Stimulated activated CD4-positive, alpha-beta T cell treated with anti-CD3 and anti-CD28 coated beads, Interleukin-12 subunit alpha, Interleukin-12 subunit beta, amount 100 ng/mL, for 24 hours (primary cell): ENCODE results near the gene RRP12.
"Not testable (repeated sequence)": the region's sequence is repeated elsewhere in the genome, so short reads cannot be mapped to it uniquely, and the experiment has no call there.

ENCODE experiments used
- DNase-seq, 2 experiments: peaks; one replicate each; pipeline ENCODE4 v3.0.0-alpha.2; 2020; ENCODE audit warnings: low read depth in 2 of 2

RRP12 gene

DNA sequence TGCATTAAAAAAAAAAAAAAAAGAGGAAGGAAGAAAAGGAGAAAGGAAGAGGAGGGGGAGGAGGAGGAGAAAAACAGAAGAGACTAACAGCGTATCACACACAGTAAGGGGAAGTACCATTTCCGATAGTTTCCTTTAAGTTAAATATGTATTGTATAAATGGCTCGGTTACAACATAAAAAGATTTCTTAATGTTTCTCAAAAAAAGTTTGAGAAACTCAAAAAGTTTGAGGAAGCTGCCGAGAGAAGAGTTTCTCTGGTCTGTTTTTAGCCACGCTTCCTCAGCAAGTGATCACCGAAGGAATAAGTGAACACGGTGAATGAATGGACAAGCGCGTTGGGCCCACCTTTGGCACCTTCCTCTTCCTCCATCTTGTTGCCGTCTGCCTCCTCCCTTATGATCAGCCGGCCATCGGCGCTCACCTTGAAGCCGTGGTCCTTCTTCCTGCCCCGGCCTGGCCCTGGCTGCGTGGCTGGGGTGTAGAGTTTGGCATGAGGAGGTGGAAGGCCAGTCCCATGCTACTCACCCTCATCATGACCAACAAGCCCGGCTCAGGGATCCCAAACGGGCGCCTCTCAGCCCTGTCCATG, 35.3 kb downstream of the RRP12 start:
- DNase-seq, result no peak

GRCh38 chr10:97363071-97363470, 38.1 kb downstream of the RRP12 start:
- DNase-seq, result no peak

- DNase-seq, result no peak
These were observed 38.7 kb downstream of the RRP12 start for GRCh38 chr10:97362310-97363033.

DNA sequence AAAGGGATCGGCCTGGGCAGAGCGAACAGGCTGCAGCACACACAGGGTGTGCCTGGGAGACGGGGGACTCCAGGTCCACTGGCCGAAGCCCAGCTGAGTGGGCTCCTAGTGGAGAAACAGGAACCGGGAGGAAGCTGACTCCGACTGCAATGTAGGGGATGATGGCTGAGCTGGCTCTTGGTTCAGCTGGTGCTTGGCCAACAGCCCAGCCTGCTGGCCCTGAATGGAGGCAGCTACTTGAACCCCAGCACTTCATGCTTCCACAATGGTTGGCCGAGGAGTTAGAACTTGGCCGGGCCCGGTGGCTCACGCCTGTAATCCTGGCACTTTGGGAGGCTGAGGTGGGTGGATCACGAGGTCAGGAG, 39.6 kb downstream of the RRP12 start:
- DNase-seq, result no peak

- no peak for DNase-seq
These were observed 40.2 kb downstream of the RRP12 start for GRCh38 chr10:97360705-97361536.

DNA sequence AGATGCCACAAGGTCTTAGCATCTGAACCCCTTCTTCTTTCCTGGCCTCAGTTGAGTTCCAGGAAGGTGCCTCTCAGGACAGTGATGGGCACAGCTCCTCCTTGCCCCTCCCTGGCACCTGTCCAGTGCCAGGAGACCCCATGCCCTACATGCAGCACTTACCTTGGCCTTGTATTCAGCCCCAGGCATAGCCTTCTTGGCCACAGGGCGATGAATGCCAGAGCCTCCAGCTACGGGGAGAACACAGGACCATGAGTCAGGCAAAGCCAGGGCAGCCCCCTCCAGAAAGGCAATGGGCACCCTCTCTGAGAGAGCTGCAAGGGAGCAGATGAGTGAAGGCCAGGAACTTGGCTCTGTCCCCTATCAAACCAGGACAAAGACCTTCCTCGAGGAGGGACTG, 42.4 kb downstream of the RRP12 start:
- DNase-seq, result no peak

DNA sequence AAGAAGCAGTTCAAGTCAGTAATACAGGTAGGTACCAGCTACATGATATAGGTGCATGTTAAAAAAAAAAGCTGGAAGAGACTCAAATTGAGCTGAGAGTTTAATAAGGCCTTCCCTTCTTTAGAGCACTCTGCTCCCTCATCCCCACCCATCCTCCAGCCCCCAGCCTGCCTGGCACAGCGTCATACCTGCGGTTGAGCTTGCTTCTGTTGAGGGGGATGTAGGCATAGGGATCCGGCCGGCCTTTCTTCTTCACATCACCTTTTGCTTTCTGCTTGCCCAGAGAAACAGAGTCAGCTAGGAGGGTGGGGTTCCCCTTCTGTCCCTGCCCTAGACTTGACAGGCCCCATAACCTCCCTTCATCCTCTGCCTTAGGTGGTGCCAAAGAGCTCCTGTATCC, 42.8 kb downstream of the RRP12 start:
- no peak for DNase-seq

DNA sequence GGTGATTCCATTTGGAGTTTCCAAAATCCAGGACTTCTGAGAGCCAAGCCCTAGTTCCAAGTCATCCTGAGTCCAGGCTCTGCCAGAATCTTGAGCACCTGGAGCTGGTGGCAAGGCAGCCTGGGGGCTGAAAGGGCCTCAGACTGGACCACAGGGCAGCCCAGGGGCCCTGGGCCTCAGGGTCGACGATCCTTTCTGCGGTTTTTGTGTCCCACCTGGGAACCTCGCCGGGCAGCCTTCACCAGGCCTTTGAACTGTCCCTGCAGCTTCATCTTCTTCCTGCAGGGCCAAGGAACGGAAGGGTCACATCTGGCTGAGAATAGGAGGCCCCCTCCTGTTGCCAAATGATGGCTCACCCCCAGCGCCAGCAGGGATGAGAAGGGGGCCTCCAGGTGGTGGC, 44.2 kb downstream of the RRP12 start:
- no peak for DNase-seq

DNA sequence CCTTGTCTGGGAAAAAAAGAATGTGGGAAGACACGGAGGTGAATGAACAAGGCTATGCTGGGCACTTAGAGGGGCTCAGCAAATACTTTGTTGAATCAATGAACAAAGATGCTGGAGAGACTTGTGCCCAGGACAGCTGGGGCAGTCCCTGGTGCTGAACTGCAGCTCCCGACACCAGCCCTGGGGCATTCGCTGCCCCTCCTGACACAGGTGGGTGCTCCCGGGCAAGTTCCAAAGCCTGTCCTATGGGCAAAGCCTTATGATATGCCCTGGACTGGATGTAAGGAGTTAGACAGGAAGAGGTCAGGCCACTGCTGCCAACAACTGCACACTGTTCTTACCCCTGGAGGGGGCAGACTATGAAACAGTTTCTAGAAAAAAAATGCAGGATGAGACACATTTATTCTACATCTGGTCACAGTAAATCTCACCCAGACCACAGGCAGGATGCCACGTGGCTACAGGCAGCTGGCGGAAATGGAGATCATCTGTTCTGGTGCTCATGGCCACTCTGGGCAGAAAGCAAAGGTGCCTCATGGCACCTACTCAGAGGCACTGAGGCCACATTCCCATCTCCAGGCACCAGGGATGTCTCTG, 44.7 kb downstream of the RRP12 start:
- no peak for DNase-seq

- no peak for DNase-seq
These were observed 45.6 kb downstream of the RRP12 start for GRCh38 chr10:97355571-97355975.

DNA sequence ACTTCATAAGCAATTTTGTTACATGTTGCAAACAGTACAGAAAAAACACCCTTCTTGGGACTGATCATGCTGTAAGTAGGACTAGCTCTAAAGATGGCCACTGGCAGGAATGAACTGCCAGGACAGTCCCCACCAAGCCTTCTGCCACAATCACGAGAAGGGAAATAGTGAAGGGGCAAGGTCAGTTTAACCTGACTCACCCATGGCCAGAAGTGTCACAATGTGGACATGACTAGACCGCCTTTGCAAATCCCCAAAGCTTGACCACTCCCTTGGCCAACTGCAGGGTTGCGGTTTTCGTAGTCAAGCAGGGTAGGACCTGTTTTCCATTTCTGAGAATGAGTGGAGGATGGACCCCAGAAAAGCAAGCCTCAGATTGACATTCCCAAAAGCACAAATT, 47.2 kb downstream of the RRP12 start:
- DNase-seq, result no peak

DNA sequence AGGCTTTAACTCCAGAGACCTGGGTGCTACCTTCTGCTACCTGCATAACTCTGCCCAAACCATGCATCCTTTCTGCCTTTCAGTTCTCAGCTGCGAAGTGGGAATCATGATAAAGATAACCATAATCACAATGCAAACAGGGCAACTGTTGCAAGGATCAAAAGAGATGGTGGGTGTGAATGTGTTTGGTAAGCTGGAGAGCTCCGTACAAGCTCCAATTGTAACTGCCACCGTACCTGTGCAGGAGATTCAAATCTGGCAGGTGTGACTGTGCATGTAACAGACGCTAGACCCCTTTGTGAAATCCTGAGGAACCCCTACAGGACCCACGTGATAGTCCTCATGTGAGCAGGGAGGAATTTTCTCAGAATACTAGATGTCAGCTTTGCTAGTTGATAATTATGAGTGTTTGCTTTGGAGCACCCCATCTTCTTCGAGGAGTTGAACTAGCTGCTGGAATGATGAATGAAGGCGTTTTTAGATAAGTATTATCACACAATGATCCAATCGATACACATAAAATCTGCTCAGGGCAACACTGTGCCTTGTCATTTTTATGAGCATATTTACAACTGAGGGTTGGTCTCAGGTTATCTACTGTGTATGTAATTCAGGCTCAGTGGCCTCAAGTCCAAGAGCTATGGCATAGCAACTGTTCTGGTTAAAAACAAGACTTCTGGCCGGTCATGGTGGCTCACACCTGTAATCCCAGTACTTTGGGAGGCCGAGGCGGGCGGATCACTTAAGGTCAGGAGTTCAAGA, 51.2 kb downstream of the RRP12 start:
- DNase-seq, result no peak

- no peak for DNase-seq
These were observed 53.8 kb downstream of the RRP12 start for GRCh38 chr10:97347317-97347716.

GRCh38 chr10:97343664-97344063, 57.5 kb downstream of the RRP12 start:
- DNase-seq, result not testable (repeated sequence)

- no peak for DNase-seq
These were observed 59.7 kb downstream of the RRP12 start for GRCh38 chr10:97341416-97341815.

DNA sequence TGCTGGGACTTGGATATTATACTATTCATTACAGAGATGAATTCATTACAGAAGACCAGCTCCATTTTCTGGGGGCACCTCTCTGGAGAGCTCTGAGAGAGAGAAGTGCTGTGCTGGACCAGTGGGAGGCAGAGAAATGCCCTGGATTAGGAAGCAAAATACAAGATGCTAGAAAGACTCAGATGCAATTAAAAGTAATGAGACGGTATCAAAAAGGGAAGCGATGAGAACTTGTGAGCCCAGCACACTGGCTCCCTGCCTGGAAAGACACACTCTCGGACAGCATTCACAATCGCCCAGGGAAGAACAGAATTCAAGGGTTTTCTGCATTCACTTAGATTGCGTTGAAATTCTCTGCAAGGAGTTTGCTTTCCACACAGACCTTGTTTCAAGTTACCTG, 63.1 kb downstream of the RRP12 start:
- DNase-seq, result no peak

- no peak for DNase-seq
These were observed 64.0 kb downstream of the RRP12 start for GRCh38 chr10:97336942-97337831.

DNA sequence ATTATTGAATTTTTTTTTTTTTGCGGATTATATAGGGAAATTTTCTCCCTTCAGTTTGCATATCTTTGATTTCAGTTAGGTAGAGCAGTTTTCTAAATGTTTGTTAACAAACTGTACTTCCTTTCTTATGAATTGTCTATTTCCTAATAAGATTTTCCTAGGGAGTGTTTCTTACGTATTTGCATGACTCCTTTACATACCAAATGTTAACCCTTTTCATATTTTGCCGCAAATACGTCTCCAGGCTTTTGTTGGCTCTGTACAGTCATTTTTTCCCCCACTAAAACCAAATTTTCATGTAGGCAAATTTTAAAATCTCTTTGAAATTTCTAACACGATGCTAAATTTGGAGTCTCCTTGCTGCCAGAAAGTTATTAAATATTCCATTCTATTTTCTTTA, 64.7 kb downstream of the RRP12 start:
- no peak for DNase-seq

- no peak for DNase-seq
These were observed 65.1 kb downstream of the RRP12 start for GRCh38 chr10:97336006-97336405.

- DNase-seq, result no peak
These were observed 65.9 kb downstream of the RRP12 start for GRCh38 chr10:97335188-97335619.
